GM21381 (cell line): ENCODE results near the gene EAPP.
"Not testable (repeated sequence)": the region's sequence is repeated elsewhere in the genome, so short reads cannot be mapped to it uniquely, and the experiment has no call there.

Experiments used
- ATAC-seq: cut with Tn5 transposase; IDR thresholded peaks from one replicate; pipeline ENCODE4 v1.9.1; 2021; ENCODE audit warnings: mild to moderate bottlenecking, moderate library complexity; ENCODE audit not compliant: unreplicated experiment

Gene EAPP

DNA sequence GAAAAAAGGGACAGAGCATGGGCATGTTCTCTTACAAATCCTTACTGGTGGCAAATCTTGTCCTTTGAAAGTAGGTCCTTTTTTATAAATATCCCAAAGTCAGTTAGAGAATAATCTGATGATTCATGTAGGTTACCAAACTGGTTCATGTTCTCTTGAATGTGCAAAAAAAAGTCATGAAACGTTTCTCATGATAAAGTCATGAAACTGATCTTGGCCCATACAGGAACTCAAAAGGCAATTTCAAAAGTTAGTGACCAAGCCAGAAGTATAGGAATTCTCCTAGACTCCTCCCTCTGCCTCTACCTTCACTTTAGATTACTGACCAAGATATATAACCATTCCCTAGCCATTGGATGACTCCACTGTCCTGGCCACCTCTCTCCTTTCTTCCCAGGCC, 50.2 kb downstream of the EAPP start:
- no peak for ATAC-seq

DNA sequence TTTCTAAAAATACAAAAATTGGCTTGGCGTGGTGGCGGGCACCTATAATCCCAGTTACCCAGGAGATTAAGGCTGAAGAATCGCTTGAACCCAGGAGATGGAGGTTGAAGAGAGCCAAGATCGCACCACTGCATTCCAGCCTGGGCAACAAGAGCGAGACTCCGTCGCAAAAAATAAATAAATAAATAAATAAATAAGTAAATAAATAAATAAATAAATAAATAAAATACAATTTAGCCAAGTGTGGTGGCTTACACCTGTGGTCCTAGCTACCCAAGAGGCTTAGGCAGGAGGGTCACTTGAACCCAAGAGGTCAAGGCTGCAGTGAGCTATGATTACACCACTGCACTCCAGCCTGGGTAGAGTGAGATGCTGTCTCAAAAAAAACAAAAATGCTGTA, 51.0 kb downstream of the EAPP start:
- no peak for ATAC-seq

GRCh38 chr14:34484726-34485125, 54.8 kb downstream of the EAPP start:
- ATAC-seq: no peak

DNA sequence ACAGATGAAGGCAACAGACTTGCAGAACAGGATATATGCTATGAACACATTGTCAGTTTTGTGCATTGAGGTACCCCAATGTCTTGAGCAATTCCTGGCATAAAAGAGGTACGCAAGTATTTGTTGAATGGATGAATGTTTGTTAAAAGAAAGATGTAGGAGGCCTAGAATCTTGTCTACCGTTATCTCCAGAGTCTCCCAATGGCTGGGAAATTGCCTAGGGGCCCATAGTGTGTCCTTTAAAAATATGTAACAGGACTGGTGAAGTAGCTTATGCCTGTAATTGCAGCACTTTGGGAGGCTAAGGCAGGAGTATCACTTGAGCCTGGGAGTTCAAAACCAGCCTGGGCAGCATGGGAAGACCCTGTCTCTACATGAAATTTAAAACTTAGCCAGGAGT, 57.0 kb downstream of the EAPP start:
- no peak for ATAC-seq

GRCh38 chr14:34479694-34480093, 59.8 kb downstream of the EAPP start:
- no peak for ATAC-seq

DNA sequence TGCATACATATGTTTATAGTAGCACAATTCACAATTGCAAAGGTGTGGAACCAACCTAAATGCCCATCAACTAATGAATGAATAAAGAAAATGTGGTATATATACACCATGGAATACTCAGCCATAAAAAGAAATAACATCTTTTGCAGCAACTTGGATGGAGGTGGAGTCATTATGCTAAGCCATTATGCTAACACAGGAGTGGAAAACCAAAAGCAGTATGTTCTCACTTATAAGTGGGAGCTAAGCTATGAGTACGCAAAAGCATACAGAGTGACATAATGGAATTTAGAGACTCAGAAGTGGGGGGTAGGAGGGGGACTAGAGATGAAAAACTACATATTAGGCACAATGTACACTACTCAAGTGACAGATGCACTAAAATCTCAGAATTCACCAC, 61.2 kb downstream of the EAPP start:
- ATAC-seq: no peak

GRCh38 chr14:34476036-34476435, 63.5 kb downstream of the EAPP start:
- ATAC-seq: not testable (repeated sequence)

- no peak for ATAC-seq
These were observed 64.3 kb downstream of the EAPP start for GRCh38 chr14:34475163-34475562.

DNA sequence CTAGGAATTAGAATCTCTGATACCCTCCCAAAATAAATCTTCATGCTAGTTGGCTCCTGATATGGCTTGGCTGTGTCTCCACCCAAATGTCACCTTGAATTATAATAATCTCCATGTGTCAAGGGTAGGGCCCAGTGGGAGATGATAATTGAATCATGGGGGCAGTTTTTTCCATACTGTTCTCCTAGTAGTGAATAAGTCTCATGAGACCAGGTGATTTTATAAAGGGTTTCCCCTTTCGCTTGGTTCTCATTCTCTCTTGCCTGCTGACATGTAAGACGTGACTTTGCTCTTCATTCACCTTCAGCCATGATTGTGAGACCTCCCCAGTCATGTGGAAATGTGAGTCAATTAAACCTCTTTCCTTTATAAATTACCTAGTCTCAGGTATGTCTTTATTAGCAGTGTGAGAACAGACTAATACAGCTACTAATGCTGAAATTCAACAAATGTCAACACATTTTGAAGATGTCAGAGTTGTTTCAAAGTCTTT, 65.3 kb downstream of the EAPP start:
- ATAC-seq: no peak

- no peak for ATAC-seq
These were observed 66.7 kb downstream of the EAPP start for GRCh38 chr14:34472706-34473279.

GRCh38 chr14:34470319-34470718, 69.2 kb downstream of the EAPP start:
- ATAC-seq: no peak

DNA sequence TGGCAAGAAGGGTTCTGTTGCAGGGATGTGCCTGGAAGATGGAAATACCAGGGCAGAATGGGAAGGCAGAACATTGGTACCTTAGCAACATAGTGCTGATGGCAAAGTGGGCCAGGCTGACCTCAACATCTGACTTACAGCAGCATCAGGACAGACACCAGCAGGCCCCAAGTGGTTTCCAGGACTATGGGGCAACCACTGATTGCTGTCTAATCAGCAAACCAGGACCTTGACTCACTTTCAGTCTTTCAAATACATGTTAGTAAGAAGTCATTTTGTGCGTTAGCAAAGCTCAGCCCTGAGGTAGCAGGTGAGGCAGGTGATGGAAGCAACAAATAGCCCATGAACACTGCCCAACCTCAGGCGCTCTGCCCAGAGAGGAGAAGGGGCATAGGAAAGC, 72.8 kb downstream of the EAPP start:
- ATAC-seq: no peak
